Liver (tissue), 3 donors: ENCODE measurements around the gene GRIK1.

ENCODE experiments used
- EGR1 ChIP-seq, 2 donors: IDR thresholded peaks; 2 replicates each; pipeline ENCODE4 v1.6.1; 2016 to 2018; ENCODE audit warnings: antibody characterized with exemption in 2 of 2, low read depth in 2 of 2
- FOXA2 ChIP-seq: IDR thresholded peaks from 2 replicates; pipeline ENCODE4 v1.6.1; 2016; ENCODE audit warnings: antibody characterized with exemption
- GABPA ChIP-seq, 2 donors: IDR thresholded peaks in 1 of 2; conservative IDR thresholded peaks in 1 of 2; 2 replicates each; pipeline ENCODE4 v1.6.1; 2016; ENCODE audit warnings: antibody characterized with exemption in 2 of 2, mild to moderate bottlenecking in 1 of 2, moderate library complexity in 1 of 2
- JUND ChIP-seq, 2 donors: IDR thresholded peaks; 2 replicates each; pipeline ENCODE4 v1.6.1; 2016; ENCODE audit warnings: antibody characterized with exemption in 2 of 2
- RAD21 ChIP-seq, 2 donors: IDR thresholded peaks; 2 replicates each; pipeline ENCODE4 v1.6.1; 2016; ENCODE audit warnings: antibody characterized with exemption in 2 of 2, mild to moderate bottlenecking in 2 of 2
- RXRA ChIP-seq, 2 donors: IDR thresholded peaks; 2 replicates each; pipeline ENCODE4 v1.6.1; 2017 to 2018; ENCODE audit warnings: antibody characterized with exemption in 2 of 2, mild to moderate bottlenecking in 1 of 2
- SP1 ChIP-seq: IDR thresholded peaks from 2 replicates; pipeline ENCODE4 v1.6.1; 2018; ENCODE audit warnings: antibody characterized with exemption, mild to moderate bottlenecking
- TAF1 ChIP-seq: conservative IDR thresholded peaks from 2 replicates; pipeline ENCODE4 v1.6.1; 2016; ENCODE audit warnings: antibody characterized with exemption, mild to moderate bottlenecking
- YY1 ChIP-seq: IDR thresholded peaks from 2 replicates; pipeline ENCODE4 v1.6.1; 2016; ENCODE audit warnings: antibody characterized with exemption, mild to moderate bottlenecking
- TF ChIP-seq, protein P1 (sequence below): fragments of 150-350 bp; IDR thresholded peaks from 2 replicates; pipeline ENCODE4 v1.5.1; 2017; ENCODE audit warnings: improper control_type of control experiment, low read depth, low read length; ENCODE audit not compliant: missing input control
- TF ChIP-seq, protein P2 (sequence below): IDR thresholded peaks from 2 replicates; pipeline ENCODE4 v1.6.1; 2016; ENCODE audit warnings: antibody characterized with exemption, mild to moderate bottlenecking
- TF ChIP-seq, protein P3 (sequence below): IDR thresholded peaks from 2 replicates; pipeline ENCODE4 v1.6.1; 2016; ENCODE audit warnings: antibody characterized with exemption
- TF ChIP-seq, protein P4 (sequence below): IDR thresholded peaks from 2 replicates; pipeline ENCODE4 v1.6.1; 2016; ENCODE audit warnings: antibody characterized with exemption
- donor health status: healthy.
- donor health status: healthy.

DNA sequence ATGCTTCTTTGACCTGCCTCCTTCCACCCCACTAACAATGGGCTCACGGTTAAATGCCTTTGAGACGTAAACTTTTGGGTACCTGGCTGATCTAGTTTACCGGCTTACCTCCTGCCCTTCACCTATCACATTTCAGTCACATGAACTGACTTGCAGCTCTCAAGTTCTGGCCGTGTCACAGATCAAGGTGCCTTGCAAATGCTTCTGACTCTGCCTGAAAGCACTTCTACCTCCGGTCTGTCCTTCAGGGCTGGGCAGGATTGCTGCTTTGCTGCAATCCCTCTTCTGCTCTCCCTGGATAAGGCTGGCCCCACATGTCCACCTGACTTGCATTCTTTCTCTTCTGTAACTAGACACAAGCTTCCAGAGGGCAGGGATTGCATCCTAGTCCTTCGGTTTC lies 69.0 kb downstream of the GRIK1 start:
- TF ChIP-seq, protein P1, sequence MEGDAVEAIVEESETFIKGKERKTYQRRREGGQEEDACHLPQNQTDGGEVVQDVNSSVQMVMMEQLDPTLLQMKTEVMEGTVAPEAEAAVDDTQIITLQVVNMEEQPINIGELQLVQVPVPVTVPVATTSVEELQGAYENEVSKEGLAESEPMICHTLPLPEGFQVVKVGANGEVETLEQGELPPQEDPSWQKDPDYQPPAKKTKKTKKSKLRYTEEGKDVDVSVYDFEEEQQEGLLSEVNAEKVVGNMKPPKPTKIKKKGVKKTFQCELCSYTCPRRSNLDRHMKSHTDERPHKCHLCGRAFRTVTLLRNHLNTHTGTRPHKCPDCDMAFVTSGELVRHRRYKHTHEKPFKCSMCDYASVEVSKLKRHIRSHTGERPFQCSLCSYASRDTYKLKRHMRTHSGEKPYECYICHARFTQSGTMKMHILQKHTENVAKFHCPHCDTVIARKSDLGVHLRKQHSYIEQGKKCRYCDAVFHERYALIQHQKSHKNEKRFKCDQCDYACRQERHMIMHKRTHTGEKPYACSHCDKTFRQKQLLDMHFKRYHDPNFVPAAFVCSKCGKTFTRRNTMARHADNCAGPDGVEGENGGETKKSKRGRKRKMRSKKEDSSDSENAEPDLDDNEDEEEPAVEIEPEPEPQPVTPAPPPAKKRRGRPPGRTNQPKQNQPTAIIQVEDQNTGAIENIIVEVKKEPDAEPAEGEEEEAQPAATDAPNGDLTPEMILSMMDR, result no peak
- TF ChIP-seq EGR1 (IDR thresholded peaks at IDR 0.05; ENCODE audit: low read depth in 2 of 2), result no peak
- no peak for TF ChIP-seq YY1
- TF ChIP-seq TAF1, result no peak
- no peak for TF ChIP-seq GABPA (IDR thresholded peaks at IDR 0.05 in 1 of 2, conservative IDR thresholded peaks at IDR 0.05 in 1 of 2)
- no peak for TF ChIP-seq SP1
- TF ChIP-seq, protein P2, sequence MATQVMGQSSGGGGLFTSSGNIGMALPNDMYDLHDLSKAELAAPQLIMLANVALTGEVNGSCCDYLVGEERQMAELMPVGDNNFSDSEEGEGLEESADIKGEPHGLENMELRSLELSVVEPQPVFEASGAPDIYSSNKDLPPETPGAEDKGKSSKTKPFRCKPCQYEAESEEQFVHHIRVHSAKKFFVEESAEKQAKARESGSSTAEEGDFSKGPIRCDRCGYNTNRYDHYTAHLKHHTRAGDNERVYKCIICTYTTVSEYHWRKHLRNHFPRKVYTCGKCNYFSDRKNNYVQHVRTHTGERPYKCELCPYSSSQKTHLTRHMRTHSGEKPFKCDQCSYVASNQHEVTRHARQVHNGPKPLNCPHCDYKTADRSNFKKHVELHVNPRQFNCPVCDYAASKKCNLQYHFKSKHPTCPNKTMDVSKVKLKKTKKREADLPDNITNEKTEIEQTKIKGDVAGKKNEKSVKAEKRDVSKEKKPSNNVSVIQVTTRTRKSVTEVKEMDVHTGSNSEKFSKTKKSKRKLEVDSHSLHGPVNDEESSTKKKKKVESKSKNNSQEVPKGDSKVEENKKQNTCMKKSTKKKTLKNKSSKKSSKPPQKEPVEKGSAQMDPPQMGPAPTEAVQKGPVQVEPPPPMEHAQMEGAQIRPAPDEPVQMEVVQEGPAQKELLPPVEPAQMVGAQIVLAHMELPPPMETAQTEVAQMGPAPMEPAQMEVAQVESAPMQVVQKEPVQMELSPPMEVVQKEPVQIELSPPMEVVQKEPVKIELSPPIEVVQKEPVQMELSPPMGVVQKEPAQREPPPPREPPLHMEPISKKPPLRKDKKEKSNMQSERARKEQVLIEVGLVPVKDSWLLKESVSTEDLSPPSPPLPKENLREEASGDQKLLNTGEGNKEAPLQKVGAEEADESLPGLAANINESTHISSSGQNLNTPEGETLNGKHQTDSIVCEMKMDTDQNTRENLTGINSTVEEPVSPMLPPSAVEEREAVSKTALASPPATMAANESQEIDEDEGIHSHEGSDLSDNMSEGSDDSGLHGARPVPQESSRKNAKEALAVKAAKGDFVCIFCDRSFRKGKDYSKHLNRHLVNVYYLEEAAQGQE, result no peak
- no peak for TF ChIP-seq FOXA2
- no peak for TF ChIP-seq RAD21 (IDR thresholded peaks at IDR 0.05)
- no peak for TF ChIP-seq RXRA (IDR thresholded peaks at IDR 0.05)
- no peak for TF ChIP-seq JUND (IDR thresholded peaks at IDR 0.05)
- TF ChIP-seq, protein P3, sequence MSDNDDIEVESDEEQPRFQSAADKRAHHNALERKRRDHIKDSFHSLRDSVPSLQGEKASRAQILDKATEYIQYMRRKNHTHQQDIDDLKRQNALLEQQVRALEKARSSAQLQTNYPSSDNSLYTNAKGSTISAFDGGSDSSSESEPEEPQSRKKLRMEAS, result no peak
- TF ChIP-seq, protein P4, sequence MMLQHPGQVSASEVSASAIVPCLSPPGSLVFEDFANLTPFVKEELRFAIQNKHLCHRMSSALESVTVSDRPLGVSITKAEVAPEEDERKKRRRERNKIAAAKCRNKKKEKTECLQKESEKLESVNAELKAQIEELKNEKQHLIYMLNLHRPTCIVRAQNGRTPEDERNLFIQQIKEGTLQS, result no peak
